Measurements from ENCODE around the gene UBE2E2.

- no peak for TF ChIP-seq CTCF (IDR thresholded peaks at IDR 0.05)
- no peak for TF ChIP-seq EZH2 (IDR thresholded peaks at IDR 0.05)
These were observed 337.5 kb downstream of the UBE2E2 start for GRCh38 chr3:23540600-23540999.
